OCI-LY3 (cell line): ENCODE results near the gene RAB11B.

Experiments
- H2AFZ ChIP-seq: fragments of 200-600, 300-600 bp; shearing (Covaris generic); 2 replicates; pipeline ENCODE4 v1.6.0; 2014; ENCODE audit warnings: antibody characterized with exemption, low read depth, low read length
- H3K27ac ChIP-seq: fragments of 200-600, 300-600 bp; sonication (generic); 2 replicates; pipeline ENCODE4 v1.5.1; 2014; ENCODE audit warnings: mild to moderate bottlenecking, low read length, moderate library complexity, mixed read lengths
- H3K27me3 ChIP-seq: fragments of 200-600, 300-600 bp; sonication (generic); 2 replicates; pipeline ENCODE4 v1.6.1; 2014; ENCODE audit warnings: low read depth, low read length, mixed read lengths
- H3K36me3 ChIP-seq: fragments of 200-600, 300-600 bp; sonication (generic); replicated peaks from 2 replicates; pipeline ENCODE3; 2014; ENCODE audit warnings: low read depth, low read length, mixed read lengths
- H3K4me1 ChIP-seq: fragments of 300-600, 200-600 bp; sonication (generic); 2 replicates; pipeline ENCODE4 v1.6.1; 2014; ENCODE audit warnings: low read length, mixed read lengths
- H3K4me2 ChIP-seq: fragments of 200-600, 300-600 bp; sonication (generic); 2 replicates; pipeline ENCODE4 v1.6.1; 2014; ENCODE audit warnings: low read length, mixed read lengths
- H3K4me3 ChIP-seq: fragments of 300-600, 200-600 bp; sonication (generic); 2 replicates; pipeline ENCODE4 v1.5.1; 2014; ENCODE audit warnings: antibody characterized with exemption, mild to moderate bottlenecking, low read length, moderate library complexity
- H3K79me2 ChIP-seq: fragments of 300-600, 200-600 bp; shearing (Covaris generic); 2 replicates; pipeline ENCODE4 v1.6.1; 2014; ENCODE audit warnings: mild to moderate bottlenecking, low read length, mixed read lengths
- H3K9ac ChIP-seq: fragments of 300-600, 200-600 bp; shearing (Covaris generic); 2 replicates; pipeline ENCODE4 v1.6.0; 2014; ENCODE audit warnings: mild to moderate bottlenecking, low read length, moderate library complexity
- H3K9me3 ChIP-seq: fragments of 200-600, 300-600 bp; shearing (Covaris generic); 2 replicates; pipeline ENCODE4 v1.6.1; 2014; ENCODE audit warnings: low read length, mixed read lengths; ENCODE audit not compliant: insufficient read depth
- H4K20me1 ChIP-seq: fragments of 200-600, 300-600 bp; sonication (generic); 2 replicates; pipeline ENCODE4 v1.6.1; 2016; ENCODE audit warnings: low read length, mixed read lengths; ENCODE audit not compliant: insufficient read depth
- EZH2phosphoT487 ChIP-seq: fragments of 200-600 bp; shearing (Covaris generic); IDR thresholded peaks from 2 replicates; pipeline ENCODE4 v1.6.1; 2018; ENCODE audit warnings: antibody characterized with exemption, mixed run types, low read depth
- TF ChIP-seq, protein P1 (sequence below): fragments of 200-600, 300-600 bp; sonication (generic); IDR thresholded peaks from 2 replicates; pipeline ENCODE4 v1.5.1; 2014; ENCODE audit warnings: antibody characterized with exemption, low read length, low read depth

Gene RAB11B

DNA sequence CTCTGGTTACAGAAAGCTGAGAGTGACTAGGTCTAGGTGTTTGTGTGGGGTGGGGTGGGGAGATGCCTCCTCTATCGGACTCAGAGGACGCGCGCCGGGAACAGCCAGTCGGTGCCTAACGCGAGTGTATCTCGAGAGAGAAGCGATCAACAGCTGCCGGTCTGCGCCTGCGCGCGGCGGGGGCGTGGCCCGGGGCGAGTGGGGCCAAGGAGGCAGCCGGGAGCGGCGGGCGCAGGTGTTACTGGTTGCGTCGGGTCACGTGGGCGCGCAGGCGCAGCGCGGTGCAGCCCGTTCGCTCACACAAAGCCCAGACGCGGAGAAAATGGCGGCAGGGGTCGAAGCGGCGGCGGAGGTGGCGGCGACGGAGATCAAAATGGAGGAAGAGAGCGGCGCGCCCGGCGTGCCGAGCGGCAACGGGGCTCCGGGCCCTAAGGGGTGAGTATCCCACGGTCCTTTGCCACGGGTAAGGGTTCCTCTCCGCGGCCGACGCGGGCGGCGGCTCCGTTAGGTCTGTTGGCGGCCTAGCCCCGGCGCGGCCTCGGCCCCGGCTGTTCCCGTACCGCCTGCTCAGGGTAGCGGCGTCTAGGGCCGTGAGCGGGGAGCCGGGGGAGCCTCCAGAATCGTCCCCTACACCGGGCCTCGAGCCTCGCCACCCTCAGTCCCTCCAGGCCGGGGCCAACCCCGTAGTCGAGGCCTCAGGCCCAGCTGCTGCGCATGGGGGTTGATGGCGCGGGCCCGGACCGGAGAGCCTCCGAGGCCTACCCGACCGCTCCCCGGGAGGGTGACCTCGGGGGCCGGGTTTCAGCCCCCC lies 54.7 kb downstream of the RAB11B start, which contains the start of gene HNRNPM:
Gene HNRNPM (plus strand): TSS at position 299 of the 811 bp plus-strand sequence. CDS start 24 bp downstream, at position 323.
- H3K36me3 ChIP-seq = peaks cover 23% of the 10 kb centered on the region
- H3K9ac ChIP-seq = peak within 1 kb of the TSS; percentile 98
- no peak for TF ChIP-seq EZH2phosphoT487
- TF ChIP-seq, protein P1, sequence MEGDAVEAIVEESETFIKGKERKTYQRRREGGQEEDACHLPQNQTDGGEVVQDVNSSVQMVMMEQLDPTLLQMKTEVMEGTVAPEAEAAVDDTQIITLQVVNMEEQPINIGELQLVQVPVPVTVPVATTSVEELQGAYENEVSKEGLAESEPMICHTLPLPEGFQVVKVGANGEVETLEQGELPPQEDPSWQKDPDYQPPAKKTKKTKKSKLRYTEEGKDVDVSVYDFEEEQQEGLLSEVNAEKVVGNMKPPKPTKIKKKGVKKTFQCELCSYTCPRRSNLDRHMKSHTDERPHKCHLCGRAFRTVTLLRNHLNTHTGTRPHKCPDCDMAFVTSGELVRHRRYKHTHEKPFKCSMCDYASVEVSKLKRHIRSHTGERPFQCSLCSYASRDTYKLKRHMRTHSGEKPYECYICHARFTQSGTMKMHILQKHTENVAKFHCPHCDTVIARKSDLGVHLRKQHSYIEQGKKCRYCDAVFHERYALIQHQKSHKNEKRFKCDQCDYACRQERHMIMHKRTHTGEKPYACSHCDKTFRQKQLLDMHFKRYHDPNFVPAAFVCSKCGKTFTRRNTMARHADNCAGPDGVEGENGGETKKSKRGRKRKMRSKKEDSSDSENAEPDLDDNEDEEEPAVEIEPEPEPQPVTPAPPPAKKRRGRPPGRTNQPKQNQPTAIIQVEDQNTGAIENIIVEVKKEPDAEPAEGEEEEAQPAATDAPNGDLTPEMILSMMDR = no peak
- H3K9me3 ChIP-seq = no peaks in the 10 kb centered on the region
- no peaks in the 10 kb centered on the region for H3K27me3 ChIP-seq
- peaks cover 51% of the 10 kb centered on the region for H3K79me2 ChIP-seq
- H3K4me1 ChIP-seq = peaks cover 36% of the 10 kb centered on the region
- H2AFZ ChIP-seq = peak within 1 kb of the TSS; percentile 98
- H4K20me1 ChIP-seq = peaks cover 44% of the 10 kb centered on the region
- H3K4me3 ChIP-seq = peak within 1 kb of the TSS; percentile 97
- H3K27ac ChIP-seq = peak within 1 kb of the TSS; percentile 78
- peak within 1 kb of the TSS; percentile 97 for H3K4me2 ChIP-seq

DNA sequence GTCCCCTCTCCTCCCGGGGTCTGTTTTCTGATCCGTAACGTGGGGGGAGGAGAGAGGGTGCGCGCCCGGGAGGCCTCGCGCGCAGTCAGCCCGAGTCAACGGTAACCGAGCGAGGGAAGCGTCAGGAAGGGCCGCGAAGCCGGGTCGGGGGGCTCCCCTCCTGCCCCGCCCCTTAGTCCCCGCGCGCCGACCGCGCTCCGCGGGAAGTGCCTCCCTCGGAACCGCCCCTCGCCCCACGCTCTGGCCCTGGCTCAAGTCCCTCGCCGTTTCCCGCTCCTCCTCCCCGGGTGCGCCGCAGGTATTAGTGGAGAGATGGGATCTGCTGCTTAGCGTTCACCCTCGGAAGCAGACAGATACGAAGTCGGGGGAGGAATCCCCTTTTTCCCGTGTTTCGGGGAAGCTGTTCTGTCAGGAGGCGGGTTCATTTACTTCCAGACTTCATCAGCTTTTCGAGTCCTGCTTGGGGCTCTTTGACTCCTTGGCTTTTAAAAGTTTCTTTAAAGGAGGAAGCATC lies 55.4 kb downstream of the RAB11B start:
- Histone ChIP-seq H3K79me2 (peaks cover 58% of the 10 kb centered on the region), H3K4me1 (peaks cover 40% of the 10 kb centered on the region), H4K20me1 (peaks cover 50% of the 10 kb centered on the region), H2AFZ (no peak overlapping the region), H3K36me3 (peaks cover 27% of the 10 kb centered on the region), H3K4me2 (peak overlapping the region; percentile 97), H3K4me3 (peak overlapping the region; percentile 97), H3K27ac (peak overlapping the region; percentile 78), H3K27me3 (no peaks in the 10 kb centered on the region), H3K9me3 (no peaks in the 10 kb centered on the region), H3K9ac (peak overlapping the region; percentile 98)
- TF ChIP-seq, protein P1 = no peak
- no peak for TF ChIP-seq EZH2phosphoT487

DNA sequence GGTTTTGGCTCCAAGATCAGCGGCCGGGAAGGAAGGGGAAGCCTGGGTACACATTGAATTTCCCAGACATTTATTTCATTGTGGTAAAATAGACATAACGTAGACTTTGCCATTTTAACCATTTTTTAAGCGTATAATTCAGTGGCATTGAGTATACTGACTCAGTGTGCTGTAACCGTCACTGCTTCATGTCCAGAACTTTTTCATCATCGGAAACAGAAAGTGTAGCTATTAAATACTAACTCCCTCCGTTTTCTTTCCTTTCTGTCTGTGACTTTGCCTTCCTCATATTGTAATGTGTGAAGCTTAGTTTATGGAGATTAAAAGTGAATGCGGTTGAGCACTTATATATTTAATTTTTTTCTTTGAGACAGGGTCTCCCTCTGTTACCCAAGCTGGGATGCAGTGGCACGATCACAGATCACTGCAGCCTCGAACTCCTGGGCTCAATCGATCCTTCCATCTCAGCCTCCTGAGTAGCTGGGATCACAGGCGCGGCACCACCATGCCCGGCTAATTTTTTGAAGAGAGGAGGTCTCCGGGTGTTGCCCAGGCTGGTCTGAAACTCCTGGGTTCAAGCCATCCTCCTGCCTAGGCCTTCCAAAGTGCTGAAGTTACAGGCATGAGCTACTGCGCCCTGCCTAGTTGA lies 56.0 kb downstream of the RAB11B start:
- Histone ChIP-seq H3K27ac (peak overlapping the region; percentile 78), H3K9ac (peak overlapping the region; percentile 98), H3K9me3 (no peaks in the 10 kb centered on the region), H3K27me3 (no peaks in the 10 kb centered on the region), H3K79me2 (peaks cover 64% of the 10 kb centered on the region), H2AFZ (no peak overlapping the region), H3K36me3 (peaks cover 28% of the 10 kb centered on the region), H3K4me2 (peak overlapping the region; percentile 97), H4K20me1 (peaks cover 56% of the 10 kb centered on the region), H3K4me3 (peak overlapping the region; percentile 97), H3K4me1 (peaks cover 40% of the 10 kb centered on the region)
- TF ChIP-seq EZH2phosphoT487 = no peak
- TF ChIP-seq, protein P1 = no peak

DNA sequence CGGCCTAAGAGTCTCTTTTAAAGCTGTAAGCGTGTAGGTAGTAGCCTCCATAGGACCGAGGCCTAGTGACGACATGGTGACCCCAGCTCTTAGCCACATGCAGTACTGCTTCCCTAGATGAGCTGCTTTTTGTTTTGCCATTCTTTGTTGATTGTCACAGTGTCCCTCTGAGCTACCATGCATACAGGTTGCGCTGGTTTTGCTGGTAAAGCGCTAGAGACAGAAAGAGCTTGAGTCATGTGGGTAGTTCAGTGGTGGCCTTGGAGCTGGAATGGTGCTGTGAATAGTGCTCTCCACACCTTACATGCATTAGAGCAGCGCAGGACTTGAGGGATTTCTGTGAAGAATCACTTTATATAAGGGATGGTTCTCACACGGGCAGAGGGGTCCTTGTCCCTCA lies 59.7 kb downstream of the RAB11B start:
- Histone ChIP-seq H3K27me3 (no peaks in the 10 kb centered on the region), H3K36me3 (peaks cover 57% of the 10 kb centered on the region), H2AFZ (no peak overlapping the region), H3K4me3 (no peak overlapping the region), H3K4me2 (no peak overlapping the region), H3K9ac (no peak overlapping the region), H3K4me1 (peaks cover 40% of the 10 kb centered on the region), H3K9me3 (no peaks in the 10 kb centered on the region), H3K79me2 (peaks cover 100% of the 10 kb centered on the region), H4K20me1 (peaks cover 92% of the 10 kb centered on the region), H3K27ac (no peak overlapping the region)
- TF ChIP-seq EZH2phosphoT487 = no peak
- TF ChIP-seq, protein P1 = no peak
